Activated T-cell treated with anti-CD3 and anti-CD28 coated beads, Interleukin-2, amount 50 U/mL, for 24 hours (primary cell): ENCODE measurements around the gene URB1.
A peak's percentile ranks its signal among the peaks of the same experiment; 100 is the strongest.
"Not testable (repeated sequence)": the region's sequence is repeated elsewhere in the genome, so short reads cannot be mapped to it uniquely, and the experiment has no call there.

ENCODE experiments used
- DNase-seq: peaks from one replicate; pipeline ENCODE4 v3.0.0-alpha.2; 2020
- H3K27ac Mint-ChIP-seq: 2 replicates; pipeline ENCODE4 v1.8.0; 2020; ENCODE audit warnings: mild to moderate bottlenecking, mixed read lengths
- H3K27me3 Mint-ChIP-seq: 2 replicates; pipeline ENCODE4 v1.8.0; 2020; ENCODE audit warnings: mixed read lengths
- H3K36me3 Mint-ChIP-seq: 2 replicates; pipeline ENCODE4 v1.8.0; 2020; ENCODE audit warnings: low read depth, mixed read lengths
- H3K4me1 Mint-ChIP-seq: 2 replicates; pipeline ENCODE4 v1.8.0; 2020; ENCODE audit warnings: low read depth, mixed read lengths
- H3K4me3 Mint-ChIP-seq: 2 replicates; pipeline ENCODE4 v1.8.0; 2020; ENCODE audit warnings: mild to moderate bottlenecking, moderate library complexity, mixed read lengths
- H3K9me3 Mint-ChIP-seq: 2 replicates; pipeline ENCODE4 v1.8.0; 2020; ENCODE audit warnings: mixed read lengths

URB1 gene, protein sequence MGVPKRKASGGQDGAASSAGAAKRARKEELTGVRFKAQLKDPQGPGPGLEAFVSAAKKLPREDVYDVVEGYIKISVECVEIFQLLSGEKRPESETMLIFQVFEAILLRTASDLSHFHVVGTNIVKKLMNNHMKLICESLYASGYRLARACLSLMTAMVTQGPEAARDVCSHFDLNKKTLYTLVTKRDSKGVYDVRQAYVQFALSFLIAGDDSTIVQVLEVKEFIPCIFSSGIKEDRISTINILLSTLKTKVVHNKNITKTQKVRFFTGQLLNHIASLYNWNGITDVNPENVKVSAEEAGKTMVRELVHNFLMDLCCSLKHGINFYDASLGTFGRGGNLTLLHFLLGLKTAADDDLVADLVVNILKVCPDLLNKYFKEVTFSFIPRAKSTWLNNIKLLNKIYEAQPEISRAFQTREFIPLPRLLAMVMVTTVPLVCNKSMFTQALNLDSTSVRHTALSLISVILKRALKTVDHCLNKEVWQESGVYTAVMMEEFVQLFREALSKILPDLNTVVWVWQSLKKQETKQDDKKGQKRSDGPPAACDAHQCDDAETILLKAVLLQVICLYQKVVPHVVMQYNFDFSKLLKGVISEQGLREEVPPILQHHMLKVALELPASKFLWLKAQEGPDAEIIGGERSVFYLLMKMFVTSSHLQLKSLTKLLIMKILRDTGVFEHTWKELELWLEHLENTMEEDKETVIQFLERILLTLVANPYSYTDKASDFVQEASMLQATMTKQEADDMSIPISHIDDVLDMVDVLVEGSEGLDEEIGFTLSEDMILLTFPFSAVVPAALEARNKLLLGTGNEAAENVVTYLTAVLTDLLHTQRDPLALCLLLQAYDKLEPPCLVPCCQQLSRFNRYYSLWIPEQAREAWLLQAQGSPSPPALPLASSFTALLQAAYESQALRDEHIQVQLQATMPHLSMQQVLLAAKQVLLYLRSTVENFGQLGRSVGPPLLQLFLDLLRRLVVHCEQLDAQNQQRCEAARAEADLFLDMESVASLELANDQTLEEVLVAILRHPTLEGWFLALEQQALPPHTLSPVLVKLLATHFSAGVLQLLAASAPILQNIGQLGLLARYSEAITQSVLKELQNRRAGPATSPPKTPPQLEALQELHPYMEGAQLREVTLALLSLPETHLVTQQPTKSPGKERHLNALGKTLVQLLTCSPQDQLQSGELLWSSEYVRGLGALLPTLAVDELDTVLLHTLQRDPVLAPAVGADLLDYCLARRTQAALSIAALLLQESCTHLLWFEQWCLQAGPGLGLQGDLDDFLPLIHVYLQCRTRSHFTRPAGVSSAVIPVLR (N-terminal part only)

DNA sequence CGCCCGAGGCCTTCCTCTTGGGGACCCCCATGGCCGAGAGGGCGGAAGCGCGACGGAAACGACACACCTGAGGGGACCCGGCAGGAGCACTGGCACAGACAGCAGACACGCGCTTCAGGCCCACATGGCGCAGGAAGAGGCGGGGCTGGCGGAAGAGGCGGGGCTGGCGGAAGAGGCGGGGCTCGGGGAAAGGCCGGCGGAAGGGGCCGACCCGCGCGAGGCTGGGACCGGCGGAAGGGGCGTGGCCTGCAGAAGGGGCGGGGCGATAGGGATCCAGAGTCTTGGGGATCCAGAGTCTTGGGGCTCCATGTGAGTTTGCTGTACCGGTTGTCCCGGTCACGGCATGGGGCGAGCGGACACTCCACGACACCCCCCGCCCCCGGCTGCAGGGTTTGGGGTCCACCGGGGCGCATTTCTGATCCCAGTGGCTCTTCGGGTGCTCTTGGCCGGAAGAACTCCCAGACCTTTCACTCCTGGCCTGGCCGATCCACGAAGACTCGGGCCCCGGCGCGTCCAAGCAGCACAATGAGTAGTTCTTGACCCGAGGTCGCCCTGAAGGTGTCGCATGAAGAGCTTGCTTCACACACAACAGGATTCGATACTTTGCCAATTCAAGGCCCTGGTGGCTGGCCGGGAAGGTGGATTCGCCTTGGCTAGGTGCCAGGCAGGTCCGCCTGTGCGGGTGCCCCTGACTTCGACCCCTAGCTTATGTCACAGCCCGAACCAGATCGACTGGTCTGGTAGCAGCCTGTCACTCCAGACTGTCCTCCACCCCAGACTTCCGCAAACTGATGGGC lies at the start of gene URB1:
Gene URB1 (minus strand): TSS at position 133 of the 797 bp plus-strand sequence. CDS start 102 bp downstream, at position 31.
- peak within 1 kb of the TSS; percentile 92 for H3K4me3 Mint-ChIP-seq
- H3K27me3 Mint-ChIP-seq, result peaks cover 7% of the 10 kb centered on the region
- H3K9me3 Mint-ChIP-seq, result no peaks in the 10 kb centered on the region
- H3K27ac Mint-ChIP-seq, result peak within 1 kb of the TSS; percentile 94
- H3K36me3 Mint-ChIP-seq, result peaks cover 50% of the 10 kb centered on the region
- peaks cover 56% of the 10 kb centered on the region for H3K4me1 Mint-ChIP-seq
- peak; percentile 98 for DNase-seq

- H3K27ac Mint-ChIP-seq, result peak overlapping the region; percentile 10
Observed at GRCh38 chr21:32437729-32438128, 44.9 kb upstream of the URB1 start.

GRCh38 chr21:32432982-32433660 lies 40.3 kb upstream of the URB1 start:
- H3K9me3 Mint-ChIP-seq, H3K27ac Mint-ChIP-seq, DNase-seq, H3K4me3 Mint-ChIP-seq, H3K27me3 Mint-ChIP-seq: not testable (repeated sequence)
- peaks cover 17% of the 10 kb centered on the region for H3K36me3 Mint-ChIP-seq
- peaks cover 29% of the 10 kb centered on the region for H3K4me1 Mint-ChIP-seq

More at GRCh38 chr21:32437729-32438128, 44.9 kb upstream of the URB1 start:
- Mint-ChIP-seq H3K9me3 (no peaks in the 10 kb centered on the region), H3K27me3 (no peaks in the 10 kb centered on the region), H3K36me3 (peaks cover 9% of the 10 kb centered on the region), H3K4me1 (peaks cover 19% of the 10 kb centered on the region), H3K4me3 (no peak overlapping the region)
- no peak for DNase-seq

DNA sequence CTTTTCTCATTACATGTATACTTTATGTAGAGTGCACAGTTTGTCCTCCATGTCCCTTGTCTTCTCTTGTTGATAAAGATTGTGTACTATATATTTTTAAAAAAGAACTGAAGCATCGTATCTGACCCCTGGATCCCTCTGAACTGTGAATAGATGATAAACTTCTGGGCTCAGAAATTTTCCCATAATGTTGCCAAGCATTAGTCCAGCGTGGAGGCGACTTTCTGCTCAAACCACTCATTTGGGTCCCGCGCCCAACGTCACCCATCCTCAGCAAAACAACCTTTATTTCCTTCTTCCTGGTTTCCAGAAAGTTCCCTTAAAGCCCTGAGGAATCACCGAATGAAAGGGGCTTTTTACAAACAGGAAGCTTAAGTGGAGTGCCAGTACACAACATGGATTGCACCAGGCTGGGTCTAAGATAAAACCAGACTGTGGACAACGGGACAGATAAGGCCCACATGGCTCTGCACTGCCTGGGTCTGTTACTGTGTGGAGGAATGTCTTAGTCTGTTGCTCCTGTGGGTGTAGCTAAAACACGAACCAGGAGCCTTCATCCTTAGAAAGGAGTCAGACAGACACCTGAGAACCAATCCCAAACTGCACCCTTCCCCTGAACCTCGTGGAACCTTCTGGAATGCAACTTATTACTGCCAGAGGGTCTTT lies 35.3 kb upstream of the URB1 start:
- Mint-ChIP-seq H3K4me3 (no peak overlapping the region), H3K36me3 (peaks cover 36% of the 10 kb centered on the region), H3K27ac (no peak overlapping the region), H3K4me1 (peaks cover 15% of the 10 kb centered on the region), H3K9me3 (peaks cover 5% of the 10 kb centered on the region), H3K27me3 (no peaks in the 10 kb centered on the region)
- no peak for DNase-seq

- H3K4me3 Mint-ChIP-seq, result no peak overlapping the region
- no peaks in the 10 kb centered on the region for H3K27me3 Mint-ChIP-seq
- peaks cover 5% of the 10 kb centered on the region for H3K9me3 Mint-ChIP-seq
- DNase-seq, result no peak
- peaks cover 7% of the 10 kb centered on the region for H3K4me1 Mint-ChIP-seq
- peaks cover 43% of the 10 kb centered on the region for H3K36me3 Mint-ChIP-seq
- no peak overlapping the region for H3K27ac Mint-ChIP-seq
Observed at GRCh38 chr21:32426592-32427051, 33.8 kb upstream of the URB1 start.

DNA sequence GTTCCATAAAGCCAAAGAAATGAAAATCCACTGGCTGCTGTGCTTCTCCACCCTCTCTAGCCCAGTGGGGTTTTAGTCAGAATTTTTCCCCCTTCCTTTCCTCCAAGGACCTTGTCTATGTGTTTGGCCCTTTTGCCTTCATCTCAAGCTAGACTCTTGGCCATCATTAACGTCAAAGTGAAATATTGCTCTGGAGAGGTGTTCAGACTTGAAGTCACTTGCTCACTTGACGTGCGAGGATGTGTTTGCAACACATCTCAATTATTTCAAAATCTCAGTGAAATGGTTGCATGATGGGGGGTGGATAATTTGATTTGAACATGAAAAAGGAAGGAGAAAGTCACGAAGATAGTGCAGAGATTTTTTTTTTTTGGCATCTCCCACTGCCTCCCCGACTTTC lies 33.3 kb upstream of the URB1 start:
- peaks cover 7% of the 10 kb centered on the region for H3K4me1 Mint-ChIP-seq
- H3K27ac Mint-ChIP-seq, result no peak overlapping the region
- peaks cover 46% of the 10 kb centered on the region for H3K36me3 Mint-ChIP-seq
- H3K9me3 Mint-ChIP-seq, result peaks cover 5% of the 10 kb centered on the region
- no peak overlapping the region for H3K4me3 Mint-ChIP-seq
- H3K27me3 Mint-ChIP-seq, result no peaks in the 10 kb centered on the region
- no peak for DNase-seq

GRCh38 chr21:32425628-32426027 lies 32.8 kb upstream of the URB1 start:
- Mint-ChIP-seq H3K27ac (no peak overlapping the region), H3K9me3 (peaks cover 3% of the 10 kb centered on the region), H3K36me3 (peaks cover 45% of the 10 kb centered on the region), H3K27me3 (no peaks in the 10 kb centered on the region), H3K4me3 (no peak overlapping the region), H3K4me1 (peaks cover 7% of the 10 kb centered on the region)
- no peak for DNase-seq

DNA sequence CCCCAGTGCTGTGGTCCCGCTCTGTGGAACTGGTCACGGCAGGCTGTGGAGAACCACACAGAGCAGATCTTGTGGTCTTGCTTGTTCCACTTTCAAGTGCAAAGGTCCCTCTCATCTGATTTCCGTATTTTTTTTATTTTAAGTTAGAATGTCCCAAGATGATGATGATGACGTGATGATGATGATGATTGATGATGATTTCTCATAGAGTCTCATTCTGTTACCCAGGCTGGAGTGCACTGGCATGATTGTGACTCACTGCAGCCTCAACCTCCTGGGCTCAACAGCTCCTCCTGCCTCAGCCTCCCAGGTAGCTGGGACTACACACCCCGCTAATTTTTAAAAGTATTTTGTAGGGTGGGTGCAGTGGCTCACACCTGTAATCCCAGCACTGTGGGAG lies 31.9 kb upstream of the URB1 start:
- Mint-ChIP-seq H3K27ac (no peak overlapping the region), H3K4me1 (peaks cover 5% of the 10 kb centered on the region), H3K27me3 (no peaks in the 10 kb centered on the region), H3K36me3 (peaks cover 38% of the 10 kb centered on the region), H3K4me3 (no peak overlapping the region), H3K9me3 (no peaks in the 10 kb centered on the region)
- DNase-seq, result no peak

DNA sequence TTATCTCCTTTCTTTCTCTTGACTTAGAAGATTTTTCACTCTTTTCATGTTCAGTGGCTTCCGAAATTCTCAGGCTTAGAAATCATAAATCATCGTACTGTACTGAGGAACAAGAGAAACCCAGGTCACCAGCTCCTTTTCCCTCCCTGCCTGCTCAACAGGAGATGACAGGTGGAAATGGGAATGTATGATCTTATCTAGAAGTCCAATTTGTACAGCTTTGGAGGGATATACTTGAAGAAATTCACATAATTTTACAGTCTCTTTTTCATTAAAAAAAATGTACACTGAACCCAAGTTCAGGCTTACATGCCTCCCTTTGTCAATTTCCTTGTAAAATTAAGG lies 31.4 kb upstream of the URB1 start:
- H3K36me3 Mint-ChIP-seq, result peaks cover 40% of the 10 kb centered on the region
- no peaks in the 10 kb centered on the region for H3K27me3 Mint-ChIP-seq
- H3K9me3 Mint-ChIP-seq, result no peaks in the 10 kb centered on the region
- DNase-seq, result no peak
- peaks cover 5% of the 10 kb centered on the region for H3K4me1 Mint-ChIP-seq
- H3K4me3 Mint-ChIP-seq, result no peak overlapping the region
- no peak overlapping the region for H3K27ac Mint-ChIP-seq

GRCh38 chr21:32423320-32424190 lies 30.7 kb upstream of the URB1 start:
- Mint-ChIP-seq H3K4me3 (no peak overlapping the region), H3K36me3 (peaks cover 39% of the 10 kb centered on the region), H3K27me3 (no peaks in the 10 kb centered on the region), H3K4me1 (peaks cover 5% of the 10 kb centered on the region), H3K9me3 (no peaks in the 10 kb centered on the region), H3K27ac (no peak overlapping the region)
- no peak for DNase-seq

GRCh38 chr21:32422064-32422463 lies 29.3 kb upstream of the URB1 start:
- peaks cover 46% of the 10 kb centered on the region for H3K36me3 Mint-ChIP-seq
- H3K4me1 Mint-ChIP-seq, result peaks cover 7% of the 10 kb centered on the region
- no peak for DNase-seq
- no peak overlapping the region for H3K27ac Mint-ChIP-seq
- no peaks in the 10 kb centered on the region for H3K27me3 Mint-ChIP-seq
- H3K9me3 Mint-ChIP-seq, result no peaks in the 10 kb centered on the region
- no peak overlapping the region for H3K4me3 Mint-ChIP-seq

GRCh38 chr21:32418146-32418545 lies 25.3 kb upstream of the URB1 start:
- no peaks in the 10 kb centered on the region for H3K27me3 Mint-ChIP-seq
- H3K27ac Mint-ChIP-seq, result no peak overlapping the region

More at GRCh38 chr21:32418146-32418545, 25.3 kb upstream of the URB1 start:
- peaks cover 27% of the 10 kb centered on the region for H3K4me1 Mint-ChIP-seq
- DNase-seq, result no peak
- peaks cover 53% of the 10 kb centered on the region for H3K36me3 Mint-ChIP-seq
- H3K4me3 Mint-ChIP-seq, result no peak overlapping the region
- no peaks in the 10 kb centered on the region for H3K9me3 Mint-ChIP-seq
